ENCODE measurements around the gene TFAP2A.

Gene TFAP2A

DNA sequence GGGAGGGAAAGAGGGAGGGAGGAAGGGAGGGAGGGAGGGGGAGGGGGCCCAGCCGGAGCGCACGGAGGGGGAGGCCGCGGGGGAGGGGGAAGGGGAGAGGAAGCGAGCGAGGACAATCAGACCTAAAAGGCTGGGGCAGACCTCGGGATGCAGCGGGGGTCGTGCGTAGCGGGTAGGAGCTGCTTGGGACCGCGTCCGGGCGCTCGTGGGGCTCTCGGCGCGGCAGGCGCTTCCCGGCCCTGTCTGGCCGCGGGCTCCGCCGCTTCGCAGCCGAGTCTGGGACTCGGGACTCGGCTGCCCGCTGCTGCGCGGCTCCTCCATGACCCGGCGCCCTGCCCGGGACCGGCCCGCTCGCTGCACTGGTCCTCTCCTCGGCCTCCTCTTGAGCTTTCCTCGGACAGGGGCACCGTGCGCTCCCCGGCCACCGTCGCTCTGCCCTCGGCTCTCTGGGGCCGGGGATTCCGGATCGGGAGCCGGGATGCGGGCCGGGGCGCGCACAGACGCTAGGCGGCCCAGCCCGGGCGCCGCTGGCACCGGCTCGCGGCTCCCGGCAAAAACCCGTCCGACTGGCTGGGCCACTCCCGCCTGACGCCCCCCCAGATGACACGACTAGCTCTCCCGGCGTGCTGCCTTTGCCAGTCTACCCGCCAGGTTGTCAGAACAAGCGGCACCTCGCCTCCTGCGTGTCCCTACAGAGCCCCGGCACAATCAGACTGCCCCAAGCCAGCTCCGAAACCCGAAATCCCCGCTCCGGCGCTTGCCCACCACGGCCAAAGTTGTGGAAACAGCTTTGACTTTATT lies 2.2 kb downstream of the TFAP2A start:
- no peak for DNase-seq (ENCODE audit: low read depth)

DNA sequence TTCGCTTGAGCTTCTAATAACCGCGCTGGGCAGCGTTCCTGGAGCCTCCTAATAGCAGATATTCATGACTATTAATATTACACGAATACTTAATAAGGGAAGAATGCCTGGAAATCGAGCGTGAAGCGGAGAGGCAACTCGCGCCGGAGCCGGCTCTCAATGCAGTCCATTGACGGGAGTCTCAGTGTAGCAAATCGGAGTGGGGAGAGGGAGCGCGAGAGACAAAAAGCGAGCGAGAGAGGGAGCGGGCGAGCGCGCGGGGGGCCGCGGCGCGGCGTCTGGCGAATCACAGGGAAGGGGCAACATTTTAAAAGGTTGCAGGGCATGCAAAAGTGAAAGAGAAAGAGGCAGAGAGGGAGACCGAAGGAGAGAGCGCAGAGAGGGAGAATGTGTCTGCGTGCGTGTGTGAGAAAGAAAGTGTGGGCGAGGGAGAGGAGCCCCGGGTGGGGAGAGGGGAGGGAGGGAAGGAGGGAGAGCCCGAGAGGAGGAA lies 2.9 kb downstream of the TFAP2A start:
- no peak for DNase-seq (ENCODE audit: low read depth)

DNA sequence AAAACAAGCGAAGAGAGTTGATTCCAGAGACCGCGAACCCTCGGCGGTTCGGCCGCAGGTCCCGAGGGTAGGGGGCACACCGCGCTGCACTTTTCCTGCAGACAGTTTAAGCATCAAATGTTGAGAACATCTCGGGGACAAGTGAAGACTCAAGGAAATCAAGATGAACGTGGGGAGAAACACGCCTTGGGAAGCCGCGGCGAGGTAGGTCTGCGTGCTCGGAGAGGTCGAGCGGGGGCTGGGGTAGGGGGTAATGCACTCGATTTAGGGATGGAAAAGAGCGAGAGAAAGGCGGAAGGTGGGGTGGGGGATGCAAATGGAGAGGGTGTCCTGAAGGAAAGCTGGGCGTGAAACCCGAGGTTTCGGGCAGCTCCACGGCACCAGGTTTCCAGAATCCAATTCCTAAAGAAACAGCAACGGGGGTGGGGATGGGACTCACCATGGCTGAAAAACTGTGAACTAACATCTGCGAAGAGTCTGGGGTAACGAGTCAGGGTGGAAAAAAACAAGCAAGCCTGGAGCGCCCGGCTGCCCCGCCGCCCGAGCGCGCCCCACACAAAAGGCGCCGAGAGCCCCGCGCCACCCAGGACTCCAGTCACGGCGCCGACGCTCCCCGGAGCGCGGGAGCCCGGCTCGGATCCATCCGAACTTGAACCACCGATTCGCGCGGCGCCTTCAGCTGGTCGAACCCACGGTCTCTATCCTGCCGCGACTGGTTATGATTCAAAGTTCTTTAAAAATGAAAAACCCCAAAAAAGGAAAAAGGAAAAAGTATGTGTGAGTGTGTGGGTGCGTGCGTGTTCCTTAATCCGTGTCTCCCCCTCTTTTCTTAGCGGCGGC lies 3.5 kb downstream of the TFAP2A start:
- no peak for DNase-seq (ENCODE audit: low read depth)

DNA sequence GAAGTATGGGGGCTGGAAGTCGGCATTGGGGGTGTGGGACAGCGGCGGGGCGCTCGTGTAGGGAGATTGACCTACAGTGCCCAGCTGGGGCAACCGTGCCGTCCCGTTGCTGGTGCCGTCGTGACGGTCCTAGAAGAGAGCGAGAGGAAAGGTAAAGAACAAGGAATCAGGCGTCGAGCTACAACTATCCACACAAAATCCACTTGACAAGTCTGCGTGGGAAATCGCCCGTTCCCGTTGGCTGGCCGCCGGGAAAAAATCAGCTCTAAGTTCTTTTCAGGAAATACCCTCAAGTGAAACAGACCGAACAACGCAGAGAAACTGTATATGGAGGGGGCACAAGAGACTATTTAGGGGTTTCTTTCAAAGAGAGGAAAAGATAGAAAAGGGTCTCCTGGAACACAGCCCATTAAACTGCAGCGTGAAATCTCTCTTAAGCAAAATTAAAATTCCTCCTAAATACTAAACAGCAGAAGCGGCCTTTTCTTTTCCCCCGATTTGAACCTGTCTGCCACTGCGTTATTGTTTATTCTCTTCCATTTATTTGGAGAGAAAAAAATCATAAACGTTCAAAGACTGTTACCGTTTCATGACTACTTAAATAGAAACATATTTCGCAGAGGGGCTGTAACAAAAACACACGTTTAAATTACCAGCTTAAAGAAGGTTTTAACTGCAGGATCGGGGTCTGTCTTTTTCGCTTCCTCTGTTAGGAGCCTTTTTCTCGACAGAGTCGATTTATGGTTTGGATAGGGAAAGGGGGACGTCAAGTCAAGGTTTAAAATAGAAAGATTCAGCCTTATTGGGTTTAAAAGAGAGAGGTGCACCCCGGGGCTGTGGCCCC lies 4.4 kb downstream of the TFAP2A start:
- DNase-seq (ENCODE audit: low read depth): no peak

DNA sequence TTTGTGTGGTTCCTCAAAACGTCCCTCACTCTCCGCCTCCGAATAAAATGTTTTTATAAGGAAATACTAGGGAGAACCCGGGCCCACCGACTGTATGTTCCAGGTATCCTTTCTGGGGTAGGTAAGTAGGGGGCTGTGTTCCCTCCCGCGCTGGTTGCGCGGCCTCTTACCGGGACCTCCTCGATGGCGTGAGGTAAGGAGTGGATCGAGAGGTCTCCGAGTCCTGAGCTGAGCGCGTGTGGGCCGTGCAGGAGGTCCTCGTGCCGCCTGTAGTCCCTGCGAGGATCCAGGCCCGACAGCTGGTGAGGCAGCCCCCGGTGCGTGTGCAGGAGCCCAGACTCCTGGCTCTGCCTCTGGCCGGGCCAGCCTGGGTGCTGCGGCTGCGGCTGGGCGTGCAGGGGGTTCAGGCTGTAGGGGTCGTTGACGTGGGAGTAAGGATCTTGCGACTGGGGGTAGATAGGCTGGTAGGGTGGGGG lies 5.1 kb downstream of the TFAP2A start:
- no peak for DNase-seq (ENCODE audit: low read depth)

DNA sequence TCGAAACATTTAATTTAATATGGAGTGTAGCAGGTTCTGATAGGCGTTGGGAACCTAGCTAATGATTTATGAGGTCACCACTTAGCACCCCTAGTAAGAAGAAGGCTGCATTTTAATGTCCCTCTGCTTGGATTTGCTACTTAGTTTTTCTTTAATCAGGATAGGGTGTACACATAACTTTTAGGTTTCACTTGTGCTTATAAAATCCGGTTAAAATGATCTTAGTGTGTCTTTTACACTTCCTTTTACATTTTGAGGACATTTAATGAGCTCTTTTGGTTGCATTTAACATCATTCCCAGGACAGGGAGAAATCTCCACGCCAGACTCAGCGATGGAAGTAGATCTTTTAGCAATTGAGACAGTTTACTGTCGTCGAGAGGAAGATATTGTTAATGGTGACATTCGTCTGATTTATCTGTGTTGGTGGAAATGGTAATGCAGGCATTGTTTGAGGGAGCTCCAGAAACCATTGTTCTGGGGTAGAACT lies 5.6 kb downstream of the TFAP2A start:
- no peak for DNase-seq (ENCODE audit: low read depth)

DNA sequence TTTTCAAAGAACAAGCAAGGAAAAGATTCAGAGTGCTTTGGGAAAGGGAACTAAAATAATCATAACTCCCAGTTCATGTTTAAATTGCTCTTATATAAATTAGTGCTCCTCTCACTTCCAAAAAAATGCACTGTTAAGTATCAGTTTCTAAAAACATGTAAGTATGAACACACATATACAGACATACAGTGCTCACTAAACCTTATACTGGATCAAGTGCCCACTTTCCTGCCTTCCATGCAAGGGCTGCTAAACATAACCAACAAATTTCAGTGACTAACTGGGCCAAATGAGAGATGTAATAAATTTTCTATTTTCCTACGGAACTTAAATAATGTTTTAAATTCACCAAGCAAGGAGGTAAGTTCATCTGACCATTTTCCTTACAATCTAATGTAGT lies 6.4 kb downstream of the TFAP2A start:
- no peak for DNase-seq (ENCODE audit: low read depth)

DNA sequence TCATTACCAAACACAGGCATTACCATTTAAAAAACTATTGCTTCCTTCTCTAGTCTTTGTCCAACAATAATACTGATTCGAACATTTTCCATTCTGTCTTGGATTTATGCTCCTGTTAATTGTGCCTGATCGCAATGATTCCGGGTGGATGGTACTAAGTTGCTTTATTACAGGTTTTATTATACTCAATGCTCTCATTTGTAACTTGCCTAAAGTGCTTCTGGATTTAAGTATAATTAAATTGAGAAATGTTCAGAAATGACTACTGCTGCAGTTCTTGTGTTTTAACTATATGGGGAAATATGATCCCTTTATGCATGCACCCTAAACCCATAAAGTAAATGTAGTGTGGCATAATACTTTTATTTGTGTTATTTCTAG lies 7.2 kb downstream of the TFAP2A start:
- no peak for DNase-seq (ENCODE audit: low read depth)

DNA sequence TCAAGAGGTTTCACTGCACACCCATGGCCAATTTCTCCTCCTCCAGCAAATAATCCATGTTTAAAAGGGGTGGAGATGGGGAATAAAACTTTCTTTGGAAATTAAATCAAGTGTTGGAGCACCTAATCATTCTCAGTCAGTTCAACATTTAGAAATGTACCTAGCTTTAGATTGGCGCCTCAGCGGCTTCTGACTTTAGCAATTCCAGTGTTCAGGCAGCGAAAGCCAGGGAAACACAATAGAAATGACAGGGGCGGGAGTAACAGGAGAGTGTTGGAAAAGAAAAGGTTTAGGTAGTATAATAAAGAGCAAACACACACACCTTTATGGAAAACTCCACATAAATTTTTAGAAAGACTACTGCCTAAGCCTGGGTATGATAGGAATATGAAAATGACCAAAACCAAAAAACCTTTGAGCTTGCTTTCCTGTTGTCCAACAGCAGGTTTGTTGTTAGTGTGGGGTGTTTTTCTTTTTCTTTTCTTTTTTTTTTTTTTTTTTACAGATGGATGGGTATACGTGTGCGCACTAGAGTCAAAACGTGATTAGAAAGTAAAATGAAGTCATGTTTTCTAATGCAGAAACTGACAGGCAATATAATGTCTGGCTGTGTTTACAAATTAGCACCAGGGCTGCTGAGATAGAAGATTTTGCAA lies 7.7 kb downstream of the TFAP2A start:
- DNase-seq (ENCODE audit: low read depth): no peak

DNA sequence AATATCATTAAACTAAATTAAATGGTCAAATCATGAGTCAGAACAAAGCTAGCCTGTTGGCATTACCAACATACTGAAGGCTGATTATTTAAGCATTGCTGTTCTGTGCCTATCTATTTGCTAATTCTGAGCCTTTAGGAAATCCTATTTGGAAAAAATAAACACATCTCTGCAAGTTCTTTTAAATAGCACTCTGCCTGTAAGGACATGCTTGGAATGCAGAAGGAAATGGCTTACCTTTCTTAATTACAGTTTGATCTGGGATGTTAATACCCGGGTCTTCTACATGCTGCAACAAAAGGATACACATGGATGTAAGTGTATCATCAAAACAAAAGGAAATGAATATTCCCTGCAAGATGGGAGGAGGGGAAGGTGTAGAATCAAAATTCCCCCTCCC lies 8.3 kb downstream of the TFAP2A start:
- DNase-seq (ENCODE audit: low read depth): no peak

DNA sequence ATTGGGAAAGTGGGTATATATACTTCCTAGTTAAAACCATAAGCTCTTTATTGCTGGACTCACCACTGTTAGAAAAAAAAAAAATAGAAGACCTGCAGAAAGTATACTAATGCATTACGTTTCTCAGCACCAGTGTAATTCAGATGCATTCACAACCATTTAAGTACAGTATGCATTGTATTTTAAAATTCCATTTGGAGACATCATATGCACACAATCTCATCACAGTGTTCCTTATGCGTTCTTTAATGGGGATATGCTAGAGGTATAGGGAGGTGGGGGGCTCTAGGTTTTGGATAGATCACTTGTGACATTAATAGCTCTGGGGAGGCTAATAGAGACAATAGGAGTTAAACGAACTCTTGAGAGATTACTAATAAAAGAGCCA lies 9.4 kb downstream of the TFAP2A start:
- no peak for DNase-seq (ENCODE audit: low read depth)

DNA sequence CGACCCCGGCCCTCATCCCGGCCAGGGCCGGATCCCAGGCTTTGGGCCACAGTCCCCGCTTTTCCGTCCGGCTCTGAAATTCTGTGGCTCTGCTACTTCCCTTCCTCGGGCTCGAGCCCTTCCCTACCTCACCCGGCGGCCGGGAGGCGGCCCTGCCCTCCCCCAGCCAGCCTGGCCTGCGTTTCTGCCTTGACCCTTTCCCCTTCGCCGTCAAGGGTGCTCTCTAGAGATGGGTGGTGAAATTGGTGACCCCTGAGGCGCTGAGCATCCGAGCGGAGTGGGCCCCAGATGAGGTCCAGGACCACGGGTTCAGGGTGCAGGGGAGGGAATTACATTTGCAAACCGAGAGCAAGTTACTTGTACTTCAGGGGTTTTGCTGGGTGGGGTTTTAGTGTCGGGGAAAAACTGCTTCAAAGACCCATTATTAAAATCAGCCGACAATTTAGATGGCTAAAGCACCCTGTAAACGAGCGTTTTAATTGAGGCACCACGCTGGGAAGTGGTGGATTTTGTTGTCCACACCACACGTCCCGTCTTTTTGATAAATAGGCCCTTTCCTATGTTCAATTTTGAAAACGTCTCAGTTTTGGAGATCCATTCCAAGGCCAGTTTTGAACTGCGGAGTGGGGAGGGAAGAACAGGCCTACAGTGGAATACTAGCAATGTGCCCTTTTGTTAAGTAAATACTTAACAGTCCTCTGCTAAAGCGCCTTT lies 9.9 kb downstream of the TFAP2A start:
- no peak for DNase-seq (ENCODE audit: low read depth)

DNA sequence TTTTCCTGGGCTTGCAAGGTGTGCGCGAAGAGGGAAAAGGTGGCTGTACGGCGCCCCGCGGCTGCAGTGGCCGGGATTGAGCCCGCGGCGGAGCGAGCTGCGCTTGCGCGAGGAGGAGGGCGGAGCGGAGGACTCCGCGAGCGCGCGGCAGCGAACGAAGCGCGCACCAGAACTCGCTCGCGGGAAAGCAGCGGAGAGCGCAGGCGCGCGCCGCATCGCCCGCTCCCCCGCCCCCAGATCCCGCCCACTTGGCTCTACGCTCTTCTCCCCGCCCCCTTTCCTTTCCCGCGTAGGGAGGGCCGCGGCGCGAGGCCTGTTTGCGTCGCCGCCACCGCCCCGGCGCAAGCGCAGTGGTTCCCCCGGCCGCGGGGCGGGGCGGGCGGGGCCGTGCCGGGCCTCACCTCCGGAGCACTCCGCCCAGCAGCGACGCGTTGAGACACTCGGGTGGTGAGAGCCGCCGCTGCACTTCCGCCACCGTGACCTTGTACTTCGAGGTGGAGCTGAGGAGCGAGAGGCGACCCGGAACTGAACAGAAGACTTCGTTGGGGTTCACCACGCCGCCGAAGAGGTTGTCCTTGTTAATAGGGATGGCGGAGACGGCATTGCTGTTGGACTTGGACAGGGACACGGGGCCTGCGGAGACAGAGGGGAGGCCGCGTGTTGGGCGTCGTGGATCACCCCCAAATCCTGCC lies 10.6 kb downstream of the TFAP2A start:
- DNase-seq (ENCODE audit: low read depth): peak; percentile 61

DNA sequence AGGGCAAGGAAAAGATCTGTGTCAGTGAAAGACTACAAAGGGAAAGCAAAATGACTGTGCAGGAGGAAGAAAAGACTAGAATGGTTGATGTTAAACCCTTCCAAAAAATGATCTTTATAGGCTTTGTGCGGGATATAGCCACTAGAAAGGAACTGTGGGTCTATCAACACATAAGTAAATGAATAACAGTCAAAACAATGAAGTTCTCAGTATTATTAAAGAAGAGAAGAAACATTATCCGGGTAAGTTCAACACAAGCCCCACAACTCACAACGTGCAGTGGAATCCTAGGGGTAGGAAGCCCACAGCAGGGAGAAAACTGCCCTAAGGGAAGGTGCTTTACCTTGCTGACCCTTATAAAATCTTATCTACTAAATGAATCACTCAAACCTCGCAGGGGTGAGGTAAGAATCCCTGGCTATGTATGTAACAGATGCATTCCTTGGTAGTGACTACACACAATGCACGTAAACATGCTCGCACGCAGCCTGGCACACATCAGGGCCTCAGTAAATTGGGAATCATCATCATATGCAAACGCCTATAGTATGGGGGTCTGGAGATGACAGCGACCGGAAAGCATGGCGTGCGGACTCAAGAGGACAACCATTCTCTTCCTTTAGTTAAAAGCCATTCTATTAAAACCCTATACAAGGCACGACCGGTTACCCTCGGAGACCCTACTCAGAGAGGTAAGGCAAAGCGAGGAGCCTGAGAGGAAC lies 11.3 kb downstream of the TFAP2A start:
- DNase-seq (ENCODE audit: low read depth): no peak

DNA sequence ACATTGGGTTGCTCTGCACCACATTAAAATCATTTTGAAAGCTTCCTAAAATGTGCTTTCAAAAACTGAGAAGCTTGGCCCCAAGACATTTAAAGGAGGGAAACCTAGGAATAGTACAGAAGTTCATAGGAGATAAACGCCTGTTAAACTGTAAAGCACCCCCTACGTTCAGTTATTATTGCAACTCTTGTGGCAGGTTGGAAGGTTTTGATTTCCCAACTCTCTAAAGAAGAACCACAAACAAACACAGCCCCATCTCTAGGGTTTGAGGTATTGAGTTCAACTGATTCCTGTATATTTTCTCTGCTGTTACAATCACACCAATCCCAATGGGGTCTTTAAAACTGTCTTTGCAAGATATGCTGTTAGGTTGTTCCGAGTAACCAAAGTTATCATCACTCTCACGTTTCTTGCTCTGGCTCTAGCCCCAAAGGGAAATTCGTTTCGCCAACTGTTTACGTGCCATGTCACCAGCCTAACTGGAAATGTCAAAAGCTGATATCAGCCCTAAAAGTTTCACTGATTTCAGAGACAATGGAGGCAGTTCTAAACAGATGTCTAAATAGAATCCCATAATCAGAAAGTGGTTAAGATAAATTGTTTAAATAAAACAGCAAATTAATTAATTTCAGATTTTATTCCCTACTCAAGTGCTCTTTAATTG lies 12.1 kb downstream of the TFAP2A start:
- DNase-seq (ENCODE audit: low read depth): no peak

DNA sequence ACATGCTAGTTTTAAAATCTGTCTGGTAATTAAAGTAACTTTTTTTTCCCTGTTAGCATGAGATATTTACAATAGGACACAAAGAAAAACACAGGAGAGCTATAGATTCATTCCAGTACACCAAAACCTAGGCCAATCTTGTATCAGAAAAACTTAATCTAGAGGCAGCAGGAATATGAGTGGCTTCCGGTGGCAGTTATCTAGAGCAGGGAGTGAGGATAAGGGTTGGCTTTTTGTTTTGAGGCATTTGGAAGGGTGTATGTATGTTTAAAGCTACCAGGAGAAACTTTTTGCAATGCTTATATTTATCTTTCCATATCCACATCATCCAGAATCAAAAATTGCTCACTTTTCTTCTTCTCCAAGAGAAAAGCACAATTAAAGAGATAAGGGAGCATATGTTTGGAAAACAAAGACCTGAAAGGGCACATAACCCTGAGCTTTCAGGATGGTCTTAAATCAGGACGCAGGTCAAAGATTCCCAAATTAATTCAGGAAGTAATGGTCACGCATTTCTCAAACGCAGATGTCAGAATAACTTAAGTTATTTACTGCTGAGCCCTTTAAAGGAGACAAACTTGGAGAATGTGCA lies 13.1 kb downstream of the TFAP2A start:
- DNase-seq (ENCODE audit: low read depth): no peak

DNA sequence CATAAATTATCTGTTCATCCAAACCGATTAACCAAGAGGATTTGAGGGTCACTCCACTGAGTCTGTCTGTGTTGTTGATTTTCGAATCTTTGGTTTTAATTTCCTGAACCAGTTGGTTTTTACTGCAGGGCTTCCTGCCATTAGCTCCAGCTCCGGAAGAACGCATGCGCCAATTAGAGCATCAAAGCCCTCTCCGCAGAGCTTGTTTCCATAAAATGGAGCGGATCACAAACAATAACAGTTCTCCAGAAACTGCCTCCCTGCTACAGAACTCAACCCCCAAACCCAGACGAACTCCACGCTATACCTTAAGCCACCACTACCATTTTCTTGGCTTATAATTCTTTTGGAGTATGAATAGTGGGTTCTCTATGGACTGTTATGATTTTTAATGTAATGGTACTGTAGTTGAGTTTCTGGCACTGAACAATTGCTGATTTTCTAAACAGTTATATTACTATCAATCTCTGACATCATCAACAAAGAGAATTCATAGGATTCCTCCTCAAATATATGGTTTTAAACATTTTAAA lies 13.8 kb downstream of the TFAP2A start:
- no peak for DNase-seq (ENCODE audit: low read depth)

DNA sequence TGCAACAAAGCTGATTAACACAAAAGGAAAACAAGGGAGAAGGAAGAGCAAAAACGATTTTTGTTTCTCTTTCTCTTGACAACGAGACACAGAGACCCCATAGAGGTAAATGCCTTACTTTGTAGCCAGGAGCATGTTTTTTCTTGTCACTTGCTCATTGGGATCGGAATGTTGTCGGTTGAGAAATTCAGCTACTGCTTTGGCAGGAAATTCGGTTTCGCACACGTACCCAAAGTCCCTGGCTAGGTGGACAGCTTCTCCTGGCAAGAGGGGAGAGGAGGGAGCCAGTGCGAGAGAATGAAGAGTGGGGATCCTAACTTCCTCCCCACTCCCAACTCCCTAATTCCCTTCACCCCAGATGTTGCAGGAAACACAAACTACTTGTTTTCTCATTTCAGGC lies 14.5 kb downstream of the TFAP2A start:
- no peak for DNase-seq (ENCODE audit: low read depth)
